ENCODE data around the gene NPRL2.

The NPRL2 gene

GRCh38 chr3:50373146-50374051, 22.8 kb upstream of the NPRL2 start:
- DNase-seq = no peak

DNA sequence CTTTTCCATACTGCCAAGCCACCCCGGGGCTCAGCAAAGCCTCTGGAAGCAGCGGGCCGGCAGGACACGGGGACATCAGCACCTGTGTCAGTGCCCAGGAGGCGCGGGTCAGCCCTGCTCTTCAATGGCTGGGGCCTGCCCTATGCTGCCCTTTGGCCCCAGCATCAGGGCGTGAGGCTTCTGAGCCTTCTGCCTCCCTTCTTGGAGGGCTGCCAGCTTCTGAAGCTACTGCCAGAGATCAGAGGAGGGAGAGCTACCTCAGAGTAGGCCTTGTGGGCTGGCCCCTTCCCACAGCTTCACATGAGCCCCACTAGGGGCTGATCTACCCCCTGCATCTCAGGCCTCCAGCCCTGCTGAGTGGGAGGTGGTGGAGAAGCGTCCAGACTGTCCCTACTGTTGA, 21.8 kb upstream of the NPRL2 start:
- DNase-seq = no peak

DNA sequence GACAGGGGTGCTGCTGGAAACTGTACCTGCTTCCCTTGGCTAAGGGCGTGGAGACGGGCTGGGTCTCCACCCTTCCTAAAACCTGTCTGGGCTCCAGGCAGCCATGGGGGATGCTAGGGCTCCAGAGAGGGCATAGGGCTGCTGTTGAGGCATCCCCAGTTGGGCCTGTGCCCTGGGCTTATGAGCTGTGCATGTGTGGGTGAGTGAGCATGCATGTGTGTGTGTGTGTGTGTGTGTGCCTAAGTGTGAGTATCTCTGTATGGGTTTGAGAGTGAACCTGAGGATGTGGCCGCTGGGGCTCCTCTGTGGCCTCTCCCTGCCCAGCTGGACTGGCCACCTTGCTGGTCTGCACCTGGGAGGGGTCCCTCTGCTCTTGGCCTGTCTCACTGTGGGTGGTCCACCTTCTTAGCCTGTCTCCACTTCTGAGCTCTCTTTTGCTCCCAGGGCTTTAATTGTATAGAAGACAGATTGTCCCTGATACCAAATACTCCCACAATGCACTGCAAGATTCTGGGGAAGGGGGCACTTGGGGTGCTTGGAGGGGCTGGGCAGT, 20.6 kb upstream of the NPRL2 start:
- no peak for DNase-seq

GRCh38 chr3:50370594-50370993, 20.0 kb upstream of the NPRL2 start:
- DNase-seq = peak; percentile 49 to 61

DNA sequence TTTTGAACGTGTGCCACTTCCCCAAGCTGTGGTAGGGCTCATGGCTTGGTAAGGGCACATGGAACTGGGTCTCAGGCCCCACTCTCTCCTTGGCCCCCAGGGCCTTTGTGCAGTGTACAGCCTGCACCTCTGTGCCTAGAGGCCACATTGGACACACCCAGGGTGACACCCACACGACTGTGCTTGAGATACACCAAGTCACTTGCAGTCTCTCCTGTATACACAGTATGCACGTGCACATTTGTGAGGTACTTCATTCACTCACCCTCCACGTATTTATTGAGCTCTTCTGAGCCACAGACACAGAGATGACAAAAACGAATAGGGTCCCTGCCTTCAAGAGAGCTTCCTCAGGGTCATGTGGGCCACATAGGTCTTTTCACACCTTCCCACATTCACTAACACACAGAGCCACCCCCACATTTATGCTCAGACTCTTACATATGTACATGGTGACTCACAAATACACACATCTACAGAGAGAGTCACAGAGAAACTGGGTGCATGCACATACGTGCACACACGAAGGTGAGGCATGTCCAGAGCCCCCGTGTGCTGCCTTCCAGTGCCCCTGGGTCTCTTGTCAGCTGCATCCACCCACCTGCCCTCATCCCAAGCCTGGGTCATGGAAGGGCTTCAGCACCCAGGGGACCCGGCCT, 18.6 kb upstream of the NPRL2 start:
- DNase-seq = no peak

DNA sequence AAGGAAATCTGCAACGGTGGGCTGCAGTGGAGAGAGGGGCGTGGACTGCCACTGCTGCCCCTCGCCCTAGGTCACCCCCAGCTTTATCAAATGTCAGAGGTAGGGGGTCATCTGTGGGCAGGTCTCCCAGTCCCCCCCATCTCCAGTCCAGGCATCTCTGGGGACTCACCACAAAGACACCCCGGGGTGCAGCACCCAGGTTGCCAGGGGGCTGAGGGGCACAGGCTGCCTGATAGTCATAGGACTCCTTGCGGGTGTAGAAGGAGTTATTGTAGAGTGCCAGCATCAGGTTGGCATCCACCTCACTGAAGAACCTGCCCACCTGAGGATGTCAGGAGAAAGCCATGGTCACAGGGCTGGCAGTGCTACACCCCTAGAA, 15.3 kb upstream of the NPRL2 start:
- DNase-seq = no peak

DNA sequence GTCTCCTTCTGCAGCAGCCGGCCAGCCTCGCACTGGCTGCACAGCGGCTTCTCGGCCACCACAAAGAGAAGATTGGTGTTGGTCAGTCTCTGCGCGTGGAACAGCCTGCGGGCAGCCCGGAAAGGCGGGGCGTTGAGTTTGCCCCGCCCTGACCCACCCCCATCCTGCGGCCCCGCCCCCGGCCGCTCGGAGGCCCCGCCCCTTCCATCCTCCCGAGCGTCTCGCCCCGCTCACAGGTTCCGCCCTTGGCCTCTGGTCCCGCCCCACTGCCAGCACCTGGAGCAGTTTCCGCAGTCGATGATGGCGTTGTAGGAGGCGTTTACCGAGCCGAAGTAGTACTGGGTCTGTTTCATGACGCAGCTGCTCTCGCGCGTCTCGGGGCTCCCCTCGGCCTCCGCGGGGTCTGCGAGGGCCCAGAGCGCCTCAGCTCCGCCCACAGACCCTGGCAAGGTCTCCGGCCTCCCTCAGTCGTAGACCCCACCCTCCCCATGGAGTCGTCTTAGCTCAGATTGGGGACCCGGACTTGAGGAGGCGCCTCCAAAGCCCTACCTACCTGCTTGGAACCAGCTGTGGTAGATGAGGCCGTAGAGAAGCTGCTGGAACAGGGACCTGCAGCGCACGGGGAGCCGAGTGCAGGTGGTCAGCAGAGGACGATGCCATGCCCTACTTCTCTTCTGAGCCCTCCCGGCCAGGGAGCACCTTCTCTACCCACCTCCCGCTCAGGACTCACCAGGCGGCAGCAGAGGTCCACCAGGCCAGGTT, 14.7 kb upstream of the NPRL2 start:
- DNase-seq = peak; percentile 21 to 77

DNA sequence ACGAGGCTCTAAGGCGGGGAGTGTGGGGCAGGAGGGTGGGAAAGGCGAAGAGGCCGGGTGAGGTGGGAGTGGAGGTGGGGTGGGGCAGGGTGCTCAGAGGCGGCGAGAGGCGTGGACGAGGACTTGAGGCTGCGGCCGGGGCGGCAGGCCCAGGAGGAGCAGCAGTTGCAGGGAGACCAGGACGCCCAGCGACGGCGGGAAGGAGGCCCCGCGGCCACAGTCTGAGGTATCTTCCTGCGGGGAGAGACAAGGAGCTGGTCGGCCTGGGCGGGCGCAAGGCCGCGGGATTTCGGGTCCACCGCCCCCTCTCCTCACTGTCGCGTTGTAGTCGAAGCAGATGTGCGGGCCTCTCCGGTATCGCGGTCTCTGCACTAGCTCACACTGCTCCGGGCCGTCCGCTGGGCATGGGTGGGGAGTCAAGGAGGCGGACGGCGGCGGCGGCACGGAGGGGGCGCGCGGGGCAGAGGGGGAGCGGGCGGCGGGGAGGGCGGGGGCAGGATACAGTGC, 14.1 kb upstream of the NPRL2 start:
- DNase-seq = no peak

DNA sequence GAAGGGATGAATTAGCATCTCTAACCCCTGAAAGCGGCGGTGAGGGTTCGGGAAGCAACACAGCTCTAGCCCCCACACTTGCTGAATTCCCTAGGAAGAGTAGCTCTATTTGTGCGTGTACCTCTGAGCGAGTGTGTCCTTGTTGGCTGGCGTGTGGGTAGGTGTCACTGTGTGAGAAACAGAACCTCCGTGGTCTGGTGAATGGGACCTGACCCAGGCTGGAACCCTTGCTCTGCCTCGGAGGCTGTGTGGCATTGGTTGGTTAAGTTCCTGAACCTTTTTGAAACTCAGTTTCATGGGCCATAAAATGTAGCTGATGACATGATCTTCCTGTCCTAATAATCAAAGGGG, 9.2 kb upstream of the NPRL2 start:
- no peak for DNase-seq

DNA sequence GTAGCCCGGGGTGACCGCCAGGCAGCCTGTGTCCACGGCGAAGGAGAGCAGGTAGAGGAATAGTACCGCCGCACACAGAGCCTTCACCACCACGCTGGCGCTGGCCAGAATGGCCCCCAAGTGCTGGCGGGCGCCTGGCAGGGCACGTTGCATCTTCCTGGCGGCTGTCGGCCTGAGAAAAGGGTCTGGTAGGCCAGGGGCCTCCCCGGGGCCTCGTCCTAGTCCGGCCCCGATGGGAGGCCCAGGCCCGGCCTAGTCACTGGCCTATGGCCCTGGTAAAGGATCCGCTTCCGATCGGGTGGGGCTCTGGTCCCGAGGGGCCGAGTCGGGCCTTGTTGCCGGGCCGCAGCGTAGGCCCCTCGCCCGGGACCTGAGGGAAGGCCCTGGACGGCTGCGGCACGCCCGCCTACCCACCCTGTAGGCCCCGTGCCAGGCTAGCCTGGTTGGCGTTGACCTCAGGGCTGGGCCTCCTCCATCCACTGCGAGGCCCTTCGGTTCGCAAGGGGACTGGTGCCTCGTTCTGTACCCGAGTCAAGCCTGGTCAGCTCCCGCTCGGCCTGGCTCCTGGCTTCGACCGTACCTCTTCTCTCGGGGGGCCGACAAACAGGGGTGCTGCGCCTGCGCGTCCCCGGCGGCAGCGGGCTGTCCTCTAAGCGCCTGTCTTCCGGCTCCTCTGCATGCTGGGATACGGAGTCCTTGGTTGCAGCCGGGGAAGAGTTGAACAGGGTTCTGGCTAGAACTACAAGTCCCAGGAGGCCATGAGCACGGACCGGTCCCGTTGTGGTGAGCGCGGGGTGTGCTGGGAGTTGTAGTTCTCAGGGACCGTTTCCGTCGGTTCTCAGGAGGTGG, 8.6 kb upstream of the NPRL2 start, which contains the start of gene TMEM115:
Gene TMEM115, minus strand, starts transcription at position 611 of the 849 bp plus-strand sequence. Its CDS starts 458 bp downstream, at position 153.
- DNase-seq = peak; percentile 98

GRCh38 chr3:50358355-50358910, 7.9 kb upstream of the NPRL2 start:
- no peak for DNase-seq

GRCh38 chr3:50357481-50357880, 6.9 kb upstream of the NPRL2 start:
- DNase-seq = no peak

DNA sequence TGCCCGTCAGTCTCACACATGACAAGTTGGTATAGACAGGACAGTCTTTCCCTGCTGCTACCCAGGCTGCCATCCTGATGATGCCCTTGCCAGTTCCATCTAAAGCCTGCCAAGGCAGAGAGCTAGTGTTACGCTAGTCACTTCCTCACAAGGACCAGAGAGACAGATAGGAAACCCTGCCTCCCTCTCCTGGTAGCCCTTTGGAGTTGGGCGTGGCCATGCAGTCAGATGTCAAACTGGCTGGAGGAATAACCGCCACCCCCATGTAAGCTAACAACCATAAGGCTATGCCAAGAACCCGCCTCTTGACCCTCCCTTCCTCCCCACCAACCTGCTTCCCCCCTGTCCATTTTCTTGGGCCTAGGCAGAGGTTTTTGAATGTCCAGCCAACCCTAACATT, 6.0 kb upstream of the NPRL2 start:
- no peak for DNase-seq

DNA sequence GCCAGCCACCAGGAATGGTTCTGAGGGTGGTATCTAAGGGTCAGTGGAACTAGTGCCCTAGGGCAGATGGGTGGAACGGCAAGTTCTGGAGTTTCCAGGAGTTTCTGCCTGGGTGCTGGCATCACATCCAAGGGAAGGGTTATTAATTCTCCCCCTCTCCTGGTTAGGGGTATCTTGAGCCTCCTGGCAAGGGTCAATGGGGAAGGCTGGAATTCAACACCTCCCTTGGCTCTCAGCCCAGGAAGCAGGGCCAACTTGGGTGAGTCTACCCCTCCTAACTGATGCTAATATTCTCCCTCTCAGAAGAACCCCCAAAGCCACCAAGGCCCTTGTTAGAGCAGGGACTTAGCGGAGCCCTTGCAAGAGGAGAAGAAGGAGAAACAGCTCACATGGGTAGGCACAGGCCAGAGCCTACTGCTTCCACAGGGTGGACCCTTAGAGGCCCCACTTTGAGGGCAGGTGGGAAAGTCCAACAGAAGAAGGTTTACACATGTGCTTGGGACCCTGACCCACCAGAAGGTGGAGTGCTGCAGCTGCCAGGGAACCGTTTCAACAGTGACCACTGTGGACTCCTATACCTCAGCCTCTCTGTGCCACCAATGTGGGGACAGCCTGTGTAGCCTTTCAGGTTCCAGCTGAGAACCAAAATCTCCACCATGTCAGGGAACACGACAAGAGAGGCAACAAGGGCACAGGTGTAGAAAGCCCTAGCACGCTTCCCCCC, 5.4 kb upstream of the NPRL2 start:
- DNase-seq = no peak

GRCh38 chr3:50354850-50355249, 4.3 kb upstream of the NPRL2 start:
- no peak for DNase-seq

GRCh38 chr3:50354186-50354764, 3.7 kb upstream of the NPRL2 start:
- no peak for DNase-seq

GRCh38 chr3:50353245-50354004, 2.9 kb upstream of the NPRL2 start:
- DNase-seq = no peak

GRCh38 chr3:50352781-50353180, 2.2 kb upstream of the NPRL2 start:
- DNase-seq = no peak

GRCh38 chr3:50351323-50351697, 735 bp upstream of the NPRL2 start:
- DNase-seq = no peak

DNA sequence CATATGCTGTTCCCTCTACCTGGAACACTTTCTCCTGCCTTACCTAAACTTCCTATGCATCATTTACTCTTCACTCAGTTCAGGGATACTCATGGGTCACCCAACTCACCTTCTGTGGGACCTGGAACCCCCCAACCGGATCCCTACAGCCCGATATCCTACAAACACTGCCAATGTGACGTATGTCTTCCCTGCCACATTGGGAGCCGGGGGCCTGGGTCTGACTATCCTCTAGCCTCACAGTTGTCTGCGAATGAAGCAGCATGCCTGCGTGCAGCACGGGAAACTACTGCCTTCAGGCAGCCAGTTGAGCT, 405 bp downstream of the NPRL2 start:
- DNase-seq = no peak
